Astrocyte (in vitro differentiated cells and primary cell): ENCODE measurements around the gene KCNC4. TPM values are rescaled to one million over a fixed set of nuclear protein-coding genes. Genes with fewer than 3 reads are reported as not detected.
A peak's percentile ranks its signal among the peaks of the same experiment; 100 is the strongest.

Source experiments
- DNase-seq: peaks from one replicate; pipeline ENCODE4 v3.0.0-alpha.2; 2010; ENCODE audit warnings: low read depth
- FAIRE-seq: peaks from 2 replicates; lab custom pipeline; 2011; peaks lifted over from hg19 to GRCh38; lab: Jason Lieb, UNC
- H2AFZ ChIP-seq: 2 replicates; pipeline ENCODE4 v1.6.0; 2012; ENCODE audit warnings: low read depth, low read length, inconsistent platforms
- H3K27ac ChIP-seq: 2 replicates; pipeline ENCODE4 v1.5.1; 2011; ENCODE audit warnings: low read depth, low read length, inconsistent platforms
- H3K27me3 ChIP-seq: 2 replicates; pipeline ENCODE4 v1.6.0; 2011; ENCODE audit warnings: low read length, inconsistent platforms; ENCODE audit not compliant: insufficient read depth
- H3K36me3 ChIP-seq: 2 replicates; pipeline ENCODE4 v1.5.1; 2011; ENCODE audit warnings: low read length, inconsistent platforms; ENCODE audit not compliant: insufficient read depth
- H3K4me1 ChIP-seq: 2 replicates; pipeline ENCODE4 v1.5.1; 2011; ENCODE audit warnings: low read length, inconsistent platforms; ENCODE audit not compliant: insufficient read depth
- H3K4me2 ChIP-seq: 2 replicates; pipeline ENCODE4 v1.6.0; 2012; ENCODE audit warnings: low read length, inconsistent platforms
- H3K4me3 ChIP-seq: 2 replicates; pipeline ENCODE4 v1.5.1; 2011; ENCODE audit warnings: low read depth, mild to moderate bottlenecking, low read length, inconsistent platforms; ENCODE audit not compliant: insufficient read depth
- H3K79me2 ChIP-seq: 2 replicates; pipeline ENCODE4 v1.6.0; 2012; ENCODE audit warnings: mild to moderate bottlenecking, low read length, inconsistent platforms; ENCODE audit not compliant: insufficient read depth
- H3K9ac ChIP-seq: 2 replicates; pipeline ENCODE4 v1.6.0; 2012; ENCODE audit warnings: mild to moderate bottlenecking, low read length, inconsistent platforms
- H3K9me3 ChIP-seq: 2 replicates; pipeline ENCODE4 v1.5.1; 2012; ENCODE audit warnings: low read depth, mild to moderate bottlenecking, low read length, inconsistent platforms; ENCODE audit not compliant: insufficient read depth
- H4K20me1 ChIP-seq: 2 replicates; pipeline ENCODE4 v1.6.0; 2012; ENCODE audit warnings: low read length, inconsistent platforms; ENCODE audit not compliant: insufficient read depth
- H3K27ac Mint-ChIP-seq: one replicate; pipeline ENCODE4 v1.8.0; 2021; ENCODE audit warnings: mild to moderate bottlenecking, mixed read lengths; ENCODE audit not compliant: unreplicated experiment
- H3K27me3 Mint-ChIP-seq: one replicate; pipeline ENCODE4 v1.8.0; 2021; ENCODE audit warnings: low read depth, mixed read lengths; ENCODE audit not compliant: unreplicated experiment
- H3K36me3 Mint-ChIP-seq: one replicate; pipeline ENCODE4 v1.8.0; 2021; ENCODE audit warnings: low read depth, mixed read lengths; ENCODE audit not compliant: unreplicated experiment
- H3K4me1 Mint-ChIP-seq: one replicate; pipeline ENCODE4 v1.8.0; 2021; ENCODE audit warnings: low read depth, mixed read lengths; ENCODE audit not compliant: unreplicated experiment
- H3K4me3 Mint-ChIP-seq: one replicate; pipeline ENCODE4 v1.8.0; 2021; ENCODE audit warnings: mild to moderate bottlenecking, moderate library complexity, mixed read lengths; ENCODE audit not compliant: unreplicated experiment
- H3K9me3 Mint-ChIP-seq: one replicate; pipeline ENCODE4 v1.8.0; 2021; ENCODE audit warnings: mild to moderate bottlenecking, mixed read lengths; ENCODE audit not compliant: unreplicated experiment
- CTCF ChIP-seq: IDR thresholded peaks from 2 replicates; pipeline ENCODE4 v1.5.1; 2011; ENCODE audit warnings: low read depth, mild to moderate bottlenecking, inconsistent platforms, low read length, moderate library complexity; ENCODE audit not compliant: insufficient read depth
- EZH2 ChIP-seq: IDR thresholded peaks from 2 replicates; pipeline ENCODE4 v1.6.1; 2012; ENCODE audit warnings: mild to moderate bottlenecking, low read length, inconsistent platforms; ENCODE audit not compliant: insufficient read depth
- total RNA-seq: library from RNA; stranded (reverse); gene quantifications from 2 replicates; pipeline ENCODE4 v1.2.1, GENCODE V29; 2021

Gene KCNC4
- total RNA-seq, 1 donor from 2014 or later: 2.6 TPM

DNA sequence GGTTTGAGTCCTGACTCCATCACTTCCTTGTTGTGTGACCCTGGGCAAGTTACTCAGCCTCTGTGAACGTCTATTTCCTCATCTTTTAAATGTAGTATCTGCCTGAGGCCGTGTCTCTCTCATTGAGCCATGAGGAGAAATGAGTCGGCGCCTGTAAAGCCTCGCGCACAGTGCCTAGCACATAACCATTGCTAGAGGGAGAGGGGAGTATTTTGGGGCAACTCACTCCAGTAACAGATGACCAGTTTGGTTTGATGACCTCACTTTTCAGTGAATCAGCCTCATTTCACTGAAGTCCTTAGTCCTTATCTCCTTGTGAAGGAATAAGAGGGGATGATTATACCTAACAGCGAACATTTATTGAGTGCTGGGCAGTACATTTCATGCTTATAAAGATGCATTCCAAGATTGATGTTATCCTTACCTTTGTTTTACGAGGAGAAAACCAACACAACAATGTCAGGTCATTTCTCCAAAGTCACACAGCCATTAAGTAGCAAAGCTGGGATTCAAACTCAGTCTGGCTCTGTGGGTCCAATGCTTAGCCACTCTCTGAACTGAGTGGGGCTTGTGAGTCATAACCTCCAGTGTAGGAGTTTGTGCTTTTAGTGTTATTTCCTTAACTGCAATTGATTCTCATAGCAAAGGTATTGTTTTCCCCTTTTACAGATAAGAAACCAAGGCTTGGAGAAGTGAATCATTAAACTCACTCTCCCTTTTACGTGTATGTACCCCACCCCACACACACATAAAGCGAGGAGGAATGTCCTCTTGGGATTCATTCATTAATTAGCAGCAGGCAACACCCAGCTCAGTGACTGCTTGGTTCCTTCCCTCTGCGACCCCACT, 25.9 kb downstream of the KCNC4 start:
- no peaks in the 10 kb centered on the region for H3K36me3 ChIP-seq
- peak; percentile 84 for DNase-seq
- Mint-ChIP-seq H3K27me3 (peaks cover 28% of the 10 kb centered on the region), H3K36me3 (peaks cover 2% of the 10 kb centered on the region), H3K4me1 (peaks cover 27% of the 10 kb centered on the region), H3K9me3 (peaks cover 5% of the 10 kb centered on the region), H3K27ac (peak overlapping the region; percentile 73), H3K4me3 (no peak overlapping the region)
- no peaks in the 10 kb centered on the region for H3K27me3 ChIP-seq
- no peak for TF ChIP-seq EZH2
- no peak for TF ChIP-seq CTCF
- H4K20me1 ChIP-seq: no peaks in the 10 kb centered on the region
- H3K4me2 ChIP-seq: peak overlapping the region; percentile 43
- H3K4me1 ChIP-seq: peaks cover 30% of the 10 kb centered on the region
- no peaks in the 10 kb centered on the region for H3K79me2 ChIP-seq
- H3K4me3 ChIP-seq: no peak overlapping the region
- peak overlapping the region; percentile 50 for H3K9ac ChIP-seq
- H3K27ac ChIP-seq: peak overlapping the region; percentile 55
- peak overlapping the region; percentile 46 for H2AFZ ChIP-seq
- peaks cover 6% of the 10 kb centered on the region for H3K9me3 ChIP-seq
- peak; percentile 78 for FAIRE-seq

- Histone ChIP-seq H3K79me2 (no peaks in the 10 kb centered on the region), H3K27me3 (peaks cover 3% of the 10 kb centered on the region), H2AFZ (no peak overlapping the region), H3K4me1 (peaks cover 30% of the 10 kb centered on the region), H3K4me3 (no peak overlapping the region), H3K4me2 (no peak overlapping the region), H3K9ac (no peak overlapping the region), H3K27ac (no peak overlapping the region), H3K36me3 (no peaks in the 10 kb centered on the region), H4K20me1 (no peaks in the 10 kb centered on the region), H3K9me3 (peaks cover 3% of the 10 kb centered on the region)
- peaks cover 43% of the 10 kb centered on the region for H3K27me3 Mint-ChIP-seq
- H3K4me1 Mint-ChIP-seq: peaks cover 27% of the 10 kb centered on the region
- DNase-seq: peak; percentile 18
- TF ChIP-seq CTCF (no peak), EZH2 (no peak)
- H3K27ac Mint-ChIP-seq: no peak overlapping the region
- no peak for FAIRE-seq
- peaks cover 1% of the 10 kb centered on the region for H3K36me3 Mint-ChIP-seq
- H3K9me3 Mint-ChIP-seq: peaks cover 7% of the 10 kb centered on the region
- no peak overlapping the region for H3K4me3 Mint-ChIP-seq
Observed at GRCh38 chr1:110237386-110238152, 27.5 kb downstream of the KCNC4 start.
